Activated naive CD4-positive, alpha-beta T cell treated with Interleukin-2 at 50 U/mL for 16 hours (primary cell): ENCODE data around the gene KCNMA1.
A peak's percentile ranks its signal among the peaks of the same experiment; 100 is the strongest.
"Not testable (repeated sequence)": the region's sequence is repeated elsewhere in the genome, so short reads cannot be mapped to it uniquely, and the experiment has no call there.

Source experiments
- DNase-seq: peaks from one replicate; pipeline ENCODE4 v3.0.0-alpha.2; 2020

Gene KCNMA1

GRCh38 chr10:77661100-77661499 is 23.5 kb upstream of the KCNMA1 start:
- DNase-seq = no peak

- DNase-seq = not testable (repeated sequence)
Observed at GRCh38 chr10:77659046-77659670, 21.6 kb upstream of the KCNMA1 start.

GRCh38 chr10:77653210-77653609 is 15.6 kb upstream of the KCNMA1 start:
- no peak for DNase-seq

- no peak for DNase-seq
Observed at GRCh38 chr10:77649333-77650331, 12.0 kb upstream of the KCNMA1 start.

GRCh38 chr10:77648472-77648871 is 10.9 kb upstream of the KCNMA1 start:
- DNase-seq = no peak

GRCh38 chr10:77647543-77648293 is 10.1 kb upstream of the KCNMA1 start:
- DNase-seq = no peak

- DNase-seq = no peak
Observed at GRCh38 chr10:77644557-77645243, 7.1 kb upstream of the KCNMA1 start.

- no peak for DNase-seq
Observed at GRCh38 chr10:77643795-77644468, 6.3 kb upstream of the KCNMA1 start.

- DNase-seq = peak; percentile 23
Observed at GRCh38 chr10:77641788-77642397, 4.3 kb upstream of the KCNMA1 start.

- no peak for DNase-seq
Observed at GRCh38 chr10:77641344-77641743, 3.7 kb upstream of the KCNMA1 start.

- no peak for DNase-seq
Observed at GRCh38 chr10:77640167-77640566, 2.6 kb upstream of the KCNMA1 start.

- no peak for DNase-seq
Observed at GRCh38 chr10:77639756-77640155, 2.1 kb upstream of the KCNMA1 start.

GRCh38 chr10:77638321-77639101 is 903 bp upstream of the KCNMA1 start:
- no peak for DNase-seq

GRCh38 chr10:77636967-77637531 is 559 bp downstream of the KCNMA1 start:
- DNase-seq = no peak

GRCh38 chr10:77636282-77636966 is 1.2 kb downstream of the KCNMA1 start:
- no peak for DNase-seq

- no peak for DNase-seq
Observed at GRCh38 chr10:77635402-77636227, 2.0 kb downstream of the KCNMA1 start.

- DNase-seq = no peak
Observed at GRCh38 chr10:77634939-77635338, 2.7 kb downstream of the KCNMA1 start.

GRCh38 chr10:77633376-77633775 is 4.2 kb downstream of the KCNMA1 start:
- DNase-seq = no peak

- DNase-seq = no peak
Observed at GRCh38 chr10:77631241-77631640, 6.4 kb downstream of the KCNMA1 start.
